Endothelial cell of umbilical vein (primary cell): ENCODE measurements around the gene ZNF730. TPM values are rescaled to one million over a fixed set of nuclear protein-coding genes. Genes with fewer than 3 reads are reported as not detected.

Experiments used
- BruUV-seq: library from RNA; stranded (reverse); fragments of 400-500 nt; replicated peaks from 2 replicates; lab custom pipeline; 2021; lab: Mats Ljungman, UMichigan
- CTCF ChIA-PET: fragments of 300-600, 350-600 bp; sonication (Branson Sonifier 250); formaldehyde crosslinking; loops from one replicate; lab custom pipeline; 2021; ENCODE audit warnings: antibody characterized with exemption, inconsistent platforms; lab: Charles Lee
- POLR2A ChIA-PET: fragments of 300-600, 350-600 bp; sonication (Branson Sonifier 250); formaldehyde crosslinking; loops from one replicate; lab custom pipeline; 2021; ENCODE audit warnings: antibody characterized with exemption, inconsistent platforms; lab: Charles Lee
- DNase-seq: peaks from one replicate; pipeline ENCODE4 v3.0.0-alpha.2; 2011; ENCODE audit warnings: low read depth, low spot score
- FAIRE-seq: peaks from 2 replicates; lab custom pipeline; 2011; peaks lifted over from hg19 to GRCh38; lab: Jason Lieb, UNC
- H2AFZ ChIP-seq: 2 replicates; pipeline ENCODE4 v1.6.0; 2012; ENCODE audit warnings: low read depth, low read length, control low read depth, inconsistent platforms
- H3K27ac ChIP-seq: 2 replicates; pipeline ENCODE4 v1.5.1; 2011; ENCODE audit warnings: low read depth, mild to moderate bottlenecking, control low read depth, low read length, moderate library complexity; ENCODE audit not compliant: insufficient read depth
- H3K27me3 ChIP-seq, 2 experiments: 2 replicates each; pipeline versions ENCODE4 v1.6.0 to v1.6.1; 2011; ENCODE audit warnings: low read length in 2 of 2, mixed read lengths in 1 of 2; ENCODE audit not compliant: control insufficient read depth in 2 of 2, insufficient read depth in 2 of 2
- H3K36me3 ChIP-seq, 2 experiments: 2 replicates in 1 of 2; 3 replicates in 1 of 2; pipeline ENCODE4 v1.5.1; 2011; ENCODE audit warnings: low read length in 2 of 2, mild to moderate bottlenecking in 1 of 2, moderate library complexity in 1 of 2; ENCODE audit not compliant: control insufficient read depth in 2 of 2, insufficient read depth in 2 of 2; ENCODE audit errors: extremely low read depth in 1 of 2
- H3K4me1 ChIP-seq: 3 replicates; pipeline ENCODE4 v1.5.1; 2011; ENCODE audit warnings: mild to moderate bottlenecking, low read length; ENCODE audit not compliant: control insufficient read depth, insufficient read depth; ENCODE audit errors: extremely low read depth
- H3K4me2 ChIP-seq: 2 replicates; pipeline ENCODE4 v1.6.1; 2011; ENCODE audit warnings: low read length, control low read depth, mixed read lengths; ENCODE audit not compliant: insufficient read depth
- H3K4me3 ChIP-seq, 3 experiments: fragments of 200-600 bp in 1 of 3; sonication (generic), shearing (Covaris generic) in 1 of 3; replicated peaks in 1 of 3; 2 replicates each; pipeline ENCODE4 v1.5.1; 2011 to 2016; ENCODE audit warnings: control low read depth in 3 of 3, low read length in 3 of 3, mild to moderate bottlenecking in 2 of 3, inconsistent platforms in 1 of 3, low read depth in 1 of 3, moderate library complexity in 1 of 3; ENCODE audit not compliant: insufficient read depth in 1 of 3
- H3K79me2 ChIP-seq: 2 replicates; pipeline ENCODE4 v1.6.0; 2012; ENCODE audit warnings: low read length, inconsistent platforms; ENCODE audit not compliant: control insufficient read depth, insufficient read depth
- H3K9ac ChIP-seq: replicated peaks from 2 replicates; pipeline ENCODE3; 2011; ENCODE audit warnings: low read length, control low read depth; ENCODE audit not compliant: insufficient read depth; ENCODE audit errors: extremely low read depth
- H3K9me1 ChIP-seq: replicated peaks from 3 replicates; pipeline ENCODE4 v1.6.0; 2011; ENCODE audit warnings: mild to moderate bottlenecking, low read length; ENCODE audit not compliant: control insufficient read depth, insufficient read depth; ENCODE audit errors: extremely low read depth
- H3K9me3 ChIP-seq: replicated peaks from 2 replicates; pipeline ENCODE4 v1.5.1; 2012; ENCODE audit warnings: low read length, inconsistent platforms; ENCODE audit not compliant: control insufficient read depth, insufficient read depth
- H4K20me1 ChIP-seq: replicated peaks from 2 replicates; pipeline ENCODE3; 2011; ENCODE audit warnings: mild to moderate bottlenecking, low read length; ENCODE audit not compliant: control insufficient read depth, insufficient read depth; ENCODE audit errors: extremely low read depth
- EZH2 ChIP-seq: IDR thresholded peaks from 2 replicates; pipeline ENCODE4 v1.6.1; 2012; ENCODE audit warnings: borderline replicate concordance, low read depth, mild to moderate bottlenecking, moderate library complexity, low read length, inconsistent platforms; ENCODE audit not compliant: severe bottlenecking
- FOS ChIP-seq: IDR thresholded peaks from 2 replicates; pipeline ENCODE4 v1.6.1; 2011; ENCODE audit warnings: mild to moderate bottlenecking, low read length, moderate library complexity, borderline replicate concordance; ENCODE audit not compliant: insufficient read depth
- GATA2 ChIP-seq: IDR thresholded peaks from 2 replicates; pipeline ENCODE4 v1.7.0; 2011; ENCODE audit warnings: low read depth, mild to moderate bottlenecking, moderate library complexity, mixed read lengths, low read length; ENCODE audit not compliant: insufficient read length, insufficient read depth
- JUN ChIP-seq: IDR thresholded peaks from 2 replicates; pipeline ENCODE4 v1.6.1; 2011; ENCODE audit warnings: borderline replicate concordance, low read depth; ENCODE audit not compliant: insufficient read length, insufficient read depth
- MAX ChIP-seq: IDR thresholded peaks from 2 replicates; pipeline ENCODE4 v1.6.1; 2011; ENCODE audit not compliant: insufficient read depth, insufficient read length
- MYC ChIP-seq: IDR thresholded peaks from one replicate; pipeline ENCODE4 v1.6.1; 2011; ENCODE audit warnings: mild to moderate bottlenecking, low read depth, low read length
- POLR2A ChIP-seq: IDR thresholded peaks from 2 replicates; pipeline ENCODE4 v1.6.1; 2012; ENCODE audit warnings: low read depth, mild to moderate bottlenecking, control low read depth, low read length
- POLR2AphosphoS5 ChIP-seq: IDR thresholded peaks from 2 replicates; pipeline ENCODE4 v1.6.1; 2012; ENCODE audit warnings: low read depth, mild to moderate bottlenecking, control low read depth, low read length, moderate library complexity; ENCODE audit not compliant: insufficient read depth
- dilution Hi-C: fragments of 300-500 bp; cut with MboI; formaldehyde crosslinking; loops from one replicate; pipeline ENCODE4 v1.15.0; 2019; ENCODE audit warnings: low sequenced_read_pairs; ENCODE audit not compliant: extremely low pct_ligation_motif_present
- intact Hi-C: fragments of 100-400 bp; cut with micrococcal nuclease; formaldehyde crosslinking; loops from one replicate; pipeline ENCODE4 v1.10.0; 2022
- polyA plus RNA-seq, 4 experiments: library from polyadenylated mRNA; depleted of rRNA in 3 of 4; stranded (reverse) in 3 of 4; unstranded in 1 of 4; fragments of >200 nt; gene quantifications; 2 replicates each; pipeline versions ENCODE4 v1.2.1 to v1.2.3, GENCODE V29; 2011 to 2012; ENCODE audit warnings: missing spikeins in 1 of 4
- total RNA-seq: library from RNA; stranded (reverse); gene quantifications from 2 replicates; pipeline ENCODE4 v1.2.3, GENCODE V29; 2021
- TF ChIP-seq, protein P1 (sequence below), 2 donors: IDR thresholded peaks; 1 replicate in 1 of 2; 2 replicates in 1 of 2; pipeline ENCODE4 v1.5.1; 2011; ENCODE audit warnings: low read length in 2 of 2, mild to moderate bottlenecking in 2 of 2, moderate library complexity in 2 of 2, control low read depth in 1 of 2, inconsistent platforms in 1 of 2, low read depth in 1 of 2; ENCODE audit not compliant: insufficient read depth in 1 of 2; ENCODE audit errors: extremely low read depth in 1 of 2

The ZNF730 gene
- total and polyA plus RNA-seq, 2 donors (not counting 3 experiments of a cell fraction or from before 2014, with no cell fraction given), result 0.39 to 4.2 TPM

GRCh38 chr19:23093832-23094231 lies 23.0 kb upstream of the ZNF730 start:
- Histone ChIP-seq H3K9me3 (peaks cover 1% of the 10 kb centered on the region), H3K4me3 (no peak overlapping the region), H3K27ac (no peak overlapping the region), H3K4me1 (no peaks in the 10 kb centered on the region), H3K36me3 (peaks cover 2 to 3% of the 10 kb centered on the region in 2 experiments), H3K4me2 (no peak overlapping the region), H3K27me3 (no peaks in the 10 kb centered on the region), H3K9me1 (no peaks in the 10 kb centered on the region), H2AFZ (no peak overlapping the region), H3K9ac (no peak overlapping the region), H3K79me2 (no peaks in the 10 kb centered on the region), H4K20me1 (no peaks in the 10 kb centered on the region)
- intact Hi-C loops, result no loop called here
- FAIRE-seq (no peak), DNase-seq (no peak)
- CTCF ChIA-PET, result no interaction called here
- dilution Hi-C loops, result no loop called here
- POLR2A ChIA-PET, result no interaction called here
- TF ChIP-seq, protein P1, sequence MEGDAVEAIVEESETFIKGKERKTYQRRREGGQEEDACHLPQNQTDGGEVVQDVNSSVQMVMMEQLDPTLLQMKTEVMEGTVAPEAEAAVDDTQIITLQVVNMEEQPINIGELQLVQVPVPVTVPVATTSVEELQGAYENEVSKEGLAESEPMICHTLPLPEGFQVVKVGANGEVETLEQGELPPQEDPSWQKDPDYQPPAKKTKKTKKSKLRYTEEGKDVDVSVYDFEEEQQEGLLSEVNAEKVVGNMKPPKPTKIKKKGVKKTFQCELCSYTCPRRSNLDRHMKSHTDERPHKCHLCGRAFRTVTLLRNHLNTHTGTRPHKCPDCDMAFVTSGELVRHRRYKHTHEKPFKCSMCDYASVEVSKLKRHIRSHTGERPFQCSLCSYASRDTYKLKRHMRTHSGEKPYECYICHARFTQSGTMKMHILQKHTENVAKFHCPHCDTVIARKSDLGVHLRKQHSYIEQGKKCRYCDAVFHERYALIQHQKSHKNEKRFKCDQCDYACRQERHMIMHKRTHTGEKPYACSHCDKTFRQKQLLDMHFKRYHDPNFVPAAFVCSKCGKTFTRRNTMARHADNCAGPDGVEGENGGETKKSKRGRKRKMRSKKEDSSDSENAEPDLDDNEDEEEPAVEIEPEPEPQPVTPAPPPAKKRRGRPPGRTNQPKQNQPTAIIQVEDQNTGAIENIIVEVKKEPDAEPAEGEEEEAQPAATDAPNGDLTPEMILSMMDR (IDR thresholded peaks at IDR 0.05; ENCODE audit: extremely low read depth in 1 of 2, insufficient read depth in 1 of 2, low read depth in 1 of 2, low read length in 2 of 2), result no peak
- TF ChIP-seq MAX (no peak), JUN (no peak), EZH2 (no peak), POLR2A (no peak), GATA2 (no peak), POLR2AphosphoS5 (no peak), FOS (no peak), MYC (no peak)
- no TSS peak for BruUV-seq
